NB4 (cell line): ENCODE measurements around the gene NLRP6.
"Not testable (repeated sequence)": the region's sequence is repeated elsewhere in the genome, so short reads cannot be mapped to it uniquely, and the experiment has no call there.

Experiments used
- DNase-seq: peaks from one replicate; pipeline ENCODE4 v3.0.0; 2010; ENCODE audit warnings: low read depth
- H3K4me3 ChIP-seq: one replicate; pipeline ENCODE4 v1.5.1; 2011; ENCODE audit warnings: mild to moderate bottlenecking, low read depth, low read length, moderate library complexity
- CTCF ChIP-seq: IDR thresholded peaks from one replicate; pipeline ENCODE4 v1.5.1; 2012; ENCODE audit warnings: low read depth, low read length
- MAX ChIP-seq: IDR thresholded peaks from 2 replicates; pipeline ENCODE4 v1.6.1; 2011; ENCODE audit warnings: low read depth, low read length
- MYC ChIP-seq: IDR thresholded peaks from 2 replicates; pipeline ENCODE4 v1.6.1; 2011; ENCODE audit warnings: low read depth, low read length
- POLR2A ChIP-seq: IDR thresholded peaks from 2 replicates; pipeline ENCODE4 v1.6.1; 2011; ENCODE audit warnings: mild to moderate bottlenecking; ENCODE audit not compliant: insufficient read length; ENCODE audit errors: extremely low read depth

NLRP6 gene

GRCh38 chr11:316891-317301 is 38.7 kb downstream of the NLRP6 start:
- H3K4me3 ChIP-seq, result no peak overlapping the region
- DNase-seq, result no peak
- TF ChIP-seq MAX (no peak), MYC (no peak), CTCF (no peak), POLR2A (no peak)

- not testable (repeated sequence) for H3K4me3 ChIP-seq, DNase-seq
These were observed 39.6 kb downstream of the NLRP6 start for GRCh38 chr11:317668-318404.

- not testable (repeated sequence) for DNase-seq
- peak overlapping the region; percentile 28 for H3K4me3 ChIP-seq
These were observed 40.4 kb downstream of the NLRP6 start for GRCh38 chr11:318405-319120.

- DNase-seq, H3K4me3 ChIP-seq: not testable (repeated sequence)
These were observed 41.1 kb downstream of the NLRP6 start for GRCh38 chr11:319121-319887.

GRCh38 chr11:319888-320273 is 41.7 kb downstream of the NLRP6 start:
- H3K4me3 ChIP-seq, DNase-seq: not testable (repeated sequence)

- DNase-seq, result no peak
- H3K4me3 ChIP-seq, result no peak overlapping the region
- no peak for TF ChIP-seq POLR2A
- TF ChIP-seq CTCF, result no peak
- TF ChIP-seq MYC, result no peak
- no peak for TF ChIP-seq MAX
These were observed 45.9 kb downstream of the NLRP6 start for GRCh38 chr11:324156-324555.

- not testable (repeated sequence) for DNase-seq
These were observed 46.6 kb downstream of the NLRP6 start for GRCh38 chr11:324593-325517.

GRCh38 chr11:325796-326591 is 47.8 kb downstream of the NLRP6 start:
- no peak for TF ChIP-seq MYC
- no peak for TF ChIP-seq MAX
- TF ChIP-seq CTCF, result no peak
- no peak for TF ChIP-seq POLR2A
- no peak overlapping the region for H3K4me3 ChIP-seq
- DNase-seq, result no peak

More at GRCh38 chr11:324593-325517, 46.6 kb downstream of the NLRP6 start:
- not testable (repeated sequence) for H3K4me3 ChIP-seq
